HG03571 (cell line): Measurements from ENCODE around the gene COA8.

Experiments used
- ATAC-seq: cut with Tn5 transposase; IDR thresholded peaks from one replicate; pipeline ENCODE4 v1.9.1; 2021; ENCODE audit not compliant: unreplicated experiment

Gene COA8

DNA sequence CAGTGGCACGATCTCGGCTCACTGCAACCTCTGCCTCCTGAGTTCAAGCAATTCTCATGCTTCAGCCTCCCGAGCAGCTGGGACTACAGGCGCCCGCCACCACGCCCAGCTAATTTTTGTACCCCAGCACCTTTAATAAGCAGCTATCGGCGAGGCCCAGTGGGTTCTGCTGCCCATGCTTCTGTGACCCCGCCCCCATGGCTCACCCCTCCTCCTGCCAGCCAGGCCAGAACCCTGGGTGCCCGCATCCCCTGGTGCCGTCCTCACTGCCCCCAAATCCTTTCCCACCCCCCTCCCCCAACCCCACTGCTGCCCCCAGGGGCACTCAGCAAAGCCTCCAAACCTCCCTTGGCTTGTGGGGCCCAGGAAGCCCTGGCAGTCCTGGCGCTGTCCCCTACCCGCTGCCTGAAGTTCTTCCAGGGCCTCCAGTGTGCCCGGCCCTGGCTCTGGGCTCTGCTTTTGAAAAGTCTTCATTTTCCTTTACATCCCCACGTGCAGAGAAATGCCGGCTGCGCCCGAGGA, 14.8 kb upstream of the COA8 start:
- no peak for ATAC-seq

DNA sequence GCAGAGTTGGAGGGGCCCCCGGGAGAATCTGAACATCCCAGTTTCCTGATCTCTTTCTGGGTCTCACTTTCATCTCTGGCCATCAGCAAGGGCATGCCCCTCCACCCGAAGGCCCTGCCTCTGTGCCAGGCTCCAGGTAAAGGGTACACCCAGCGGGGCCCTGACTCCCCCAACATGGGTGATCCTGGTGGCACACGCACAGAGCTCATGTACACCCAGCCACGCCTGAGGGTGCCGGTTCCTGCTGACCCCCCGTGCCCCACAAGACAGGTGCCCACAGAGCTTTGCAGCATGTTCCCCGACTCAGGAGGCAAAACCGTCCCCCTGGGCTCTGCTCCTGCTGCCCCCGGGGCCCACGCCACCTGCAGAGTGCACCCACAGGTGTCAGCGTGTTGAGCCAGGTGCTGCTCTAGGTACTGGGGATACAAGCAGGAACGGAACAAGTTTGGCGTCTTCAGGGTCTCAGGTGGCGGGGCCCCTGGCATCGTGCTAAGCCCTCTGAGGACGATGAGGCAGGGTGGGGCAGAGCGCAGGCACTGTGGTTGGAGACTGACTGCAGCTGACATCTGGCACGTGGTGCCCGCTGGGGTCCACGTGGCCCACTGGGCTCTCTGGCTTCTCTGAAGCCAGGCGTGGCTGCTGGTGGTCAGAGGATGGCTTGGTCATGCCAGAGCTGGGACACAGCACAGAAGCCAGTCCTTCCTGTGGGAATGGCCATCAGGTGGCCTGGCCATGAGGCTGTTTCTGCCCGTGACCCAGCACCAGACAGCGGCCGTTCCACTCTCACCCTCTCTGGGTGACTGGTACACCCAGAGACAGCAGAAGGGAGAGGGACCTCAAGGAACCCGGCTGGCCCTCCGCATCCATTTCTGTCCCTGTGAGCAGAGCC, 14.1 kb upstream of the COA8 start:
- no peak for ATAC-seq

- ATAC-seq: no peak
Observed at GRCh38 chr14:103549361-103550311, 13.1 kb upstream of the COA8 start.

DNA sequence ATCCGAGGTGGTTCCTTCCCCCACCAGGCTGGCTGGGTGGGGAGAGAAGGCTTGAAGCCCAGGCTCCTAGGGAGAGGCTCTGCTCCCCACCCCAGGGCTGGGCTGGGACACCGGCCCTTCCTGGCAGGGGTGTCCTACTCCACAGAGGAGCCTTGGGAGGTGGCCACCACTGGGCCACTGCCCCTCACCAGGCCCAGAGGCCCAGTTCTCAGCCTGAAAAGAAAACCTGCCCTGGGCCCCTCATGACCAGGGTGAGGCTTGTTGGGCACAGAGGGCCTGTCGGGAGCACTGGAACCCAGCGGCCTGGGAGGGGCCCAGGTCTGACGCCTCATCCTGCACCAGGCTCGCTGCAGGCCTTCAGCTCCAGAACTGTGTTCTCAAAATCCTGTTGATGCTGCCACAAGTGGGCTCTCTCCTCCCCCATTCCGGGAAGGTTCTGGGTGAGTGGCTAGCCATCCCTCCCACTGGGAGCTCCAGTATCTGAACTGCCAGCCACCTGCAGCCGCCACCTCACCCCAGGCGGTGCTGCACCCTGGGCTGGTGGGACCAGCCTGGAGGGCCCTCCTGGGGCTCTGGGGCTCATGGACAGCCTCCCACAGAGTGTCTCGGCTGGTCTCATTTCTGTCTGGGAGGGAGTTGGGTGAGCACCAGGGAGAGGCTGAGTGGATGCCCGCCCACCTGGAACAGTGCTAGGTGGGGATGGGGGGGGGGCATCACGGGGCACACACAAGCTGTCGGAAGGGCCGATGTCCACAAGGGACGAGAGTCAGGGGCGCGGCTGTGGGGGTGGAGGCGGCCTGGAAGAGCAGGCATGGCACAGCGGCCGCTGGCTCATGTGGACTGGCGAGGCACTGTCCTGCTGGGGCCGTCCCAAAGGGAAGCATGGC, 12.1 kb upstream of the COA8 start:
- no peak for ATAC-seq

DNA sequence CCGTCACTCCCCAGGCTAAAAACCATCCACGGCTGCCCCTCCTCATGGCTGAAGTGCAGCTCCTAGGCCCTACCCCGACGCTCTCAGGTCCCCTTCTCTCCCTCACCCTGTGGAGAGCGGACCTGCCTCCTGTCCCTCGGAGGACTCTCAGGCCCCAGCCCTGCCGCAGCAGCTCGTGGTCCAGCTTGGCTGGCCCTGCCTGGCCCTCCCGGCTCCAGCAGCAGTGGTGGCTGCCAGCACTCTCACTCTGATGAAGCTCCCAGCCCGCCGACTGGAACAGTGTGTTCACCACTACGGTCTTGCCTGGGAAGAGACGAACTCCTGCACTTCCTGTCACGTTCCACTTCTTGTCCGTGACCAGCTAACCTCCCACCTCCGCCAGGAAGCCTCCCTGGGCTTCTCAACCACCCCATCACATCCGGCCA, 11.4 kb upstream of the COA8 start:
- no peak for ATAC-seq

DNA sequence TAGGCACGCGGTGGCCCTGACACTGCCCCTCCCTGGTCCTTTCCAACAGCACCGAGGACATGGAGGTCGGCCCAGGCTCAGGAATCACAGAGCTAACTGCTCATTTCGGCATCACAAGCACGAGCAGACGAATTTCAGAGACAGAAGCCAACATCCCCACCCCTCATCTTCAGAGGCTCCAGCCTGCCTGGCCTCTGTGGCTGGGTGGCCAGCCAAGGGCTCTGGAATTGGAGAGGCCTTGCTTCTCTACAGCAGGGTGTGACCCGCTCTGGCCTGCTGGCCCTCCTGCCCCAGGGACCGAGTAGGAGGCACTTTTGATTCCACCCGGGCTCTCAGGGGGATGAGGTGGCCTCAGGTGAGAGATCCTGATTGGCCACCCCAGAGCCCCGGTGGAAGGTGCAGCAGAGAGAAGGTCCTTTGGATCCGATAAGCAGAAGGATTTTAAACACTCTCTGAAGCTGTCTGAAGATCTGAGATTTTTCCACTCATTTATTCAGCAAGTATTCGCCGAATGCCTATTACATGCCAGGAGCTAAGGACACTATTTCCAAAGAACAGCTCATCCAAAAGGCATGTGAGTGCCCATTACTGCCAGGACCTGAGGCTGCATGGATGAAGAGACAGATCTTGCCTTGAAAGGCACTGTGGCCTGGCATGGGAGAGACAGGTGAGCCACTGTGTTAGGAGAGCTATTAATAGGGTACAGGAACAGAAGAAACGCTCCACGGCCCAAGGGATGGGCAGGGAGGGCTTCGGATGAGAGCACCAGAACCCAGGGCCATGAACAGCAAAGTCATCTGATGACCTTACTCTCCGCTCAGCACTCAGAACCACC, 10.5 kb upstream of the COA8 start:
- no peak for ATAC-seq

DNA sequence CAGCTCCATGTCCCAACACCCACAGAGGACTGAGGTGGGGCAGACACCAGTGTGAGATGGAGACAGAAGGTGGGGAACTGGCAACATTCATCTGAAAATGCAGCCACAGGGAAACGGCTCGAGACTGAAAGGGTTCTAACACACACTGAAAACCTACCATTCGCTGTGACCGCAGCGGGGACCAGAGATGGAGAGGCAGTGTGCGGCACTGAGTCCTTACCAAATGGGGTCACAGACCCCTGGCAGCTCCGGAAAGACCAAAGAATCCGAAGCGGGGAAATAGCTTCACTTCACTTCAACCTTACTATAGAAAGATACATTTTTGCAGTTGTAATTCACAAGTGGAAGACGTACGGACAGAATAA, 9.9 kb upstream of the COA8 start:
- no peak for ATAC-seq

DNA sequence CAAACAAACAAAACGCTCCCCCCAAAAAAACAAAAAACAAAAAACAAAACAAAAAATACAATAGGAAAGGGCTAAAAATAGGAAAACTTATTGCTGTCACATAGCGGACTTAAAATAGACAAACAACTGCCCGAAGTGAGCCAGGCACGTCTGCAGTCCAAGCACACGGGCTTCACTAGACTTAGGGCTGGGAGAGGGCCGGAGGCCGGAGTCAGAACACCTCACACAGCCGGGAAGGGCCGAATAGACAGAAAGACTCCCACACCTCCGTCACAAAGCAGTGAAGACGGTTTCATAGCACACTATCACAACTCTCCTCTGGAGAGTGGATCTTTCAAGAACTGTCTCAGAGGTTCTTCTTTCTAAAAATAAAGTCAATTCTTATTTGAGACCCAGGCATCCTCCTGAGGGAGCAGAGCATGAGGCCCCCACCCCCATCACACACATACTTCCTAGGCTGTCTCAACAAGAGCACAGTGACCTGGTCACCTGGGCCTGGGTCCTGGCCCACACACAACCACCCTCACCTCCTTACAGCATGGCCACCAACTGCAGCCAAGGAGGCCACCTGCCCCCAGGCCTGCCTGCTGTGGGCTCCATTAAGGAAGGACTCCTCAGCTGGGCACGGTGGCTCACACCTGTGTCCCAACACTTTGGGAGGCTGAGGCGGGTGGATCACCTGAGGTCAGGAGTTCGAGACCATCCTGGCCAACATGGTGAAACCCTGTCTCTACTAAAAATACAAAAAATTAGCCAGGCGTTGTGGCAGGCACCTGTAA, 7.0 kb upstream of the COA8 start:
- ATAC-seq: no peak

DNA sequence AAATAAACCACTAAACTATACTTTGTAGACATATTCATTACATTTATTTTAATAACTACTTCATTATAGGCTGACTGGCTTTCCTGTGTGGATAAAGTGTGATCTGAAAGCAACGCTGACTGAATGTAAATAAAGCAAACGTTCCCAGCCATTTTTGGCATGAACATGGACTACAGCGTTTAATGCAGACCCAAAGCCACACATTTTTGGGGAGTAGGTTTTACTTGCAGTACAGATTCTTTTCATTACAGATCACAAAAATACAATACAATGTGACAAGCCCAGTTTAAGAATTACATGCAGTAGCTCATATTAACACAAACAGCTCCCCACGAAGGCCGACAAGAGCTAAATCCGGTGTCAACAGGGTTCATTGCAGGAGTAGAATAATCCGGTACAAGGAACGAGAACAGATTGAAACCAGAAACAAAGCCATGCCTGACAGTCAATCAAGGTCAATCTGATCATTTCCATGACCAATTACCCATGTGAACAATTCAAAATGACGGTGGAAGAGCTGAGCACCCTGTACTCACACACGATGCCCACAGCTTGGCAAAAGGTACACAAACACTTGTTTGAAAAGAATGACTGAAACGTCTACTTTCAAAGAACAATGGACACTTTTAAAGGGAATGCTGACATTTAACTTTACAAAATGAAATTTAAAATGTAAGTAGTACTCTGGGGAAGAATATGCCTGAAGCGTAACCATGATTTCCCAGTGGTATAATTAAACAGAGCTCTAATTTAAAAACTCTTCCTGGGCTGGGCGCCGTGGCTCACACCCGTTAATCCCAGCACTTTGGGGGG, 5.6 kb upstream of the COA8 start:
- no peak for ATAC-seq

GRCh38 chr14:103558071-103558882, 4.5 kb upstream of the COA8 start:
- no peak for ATAC-seq

DNA sequence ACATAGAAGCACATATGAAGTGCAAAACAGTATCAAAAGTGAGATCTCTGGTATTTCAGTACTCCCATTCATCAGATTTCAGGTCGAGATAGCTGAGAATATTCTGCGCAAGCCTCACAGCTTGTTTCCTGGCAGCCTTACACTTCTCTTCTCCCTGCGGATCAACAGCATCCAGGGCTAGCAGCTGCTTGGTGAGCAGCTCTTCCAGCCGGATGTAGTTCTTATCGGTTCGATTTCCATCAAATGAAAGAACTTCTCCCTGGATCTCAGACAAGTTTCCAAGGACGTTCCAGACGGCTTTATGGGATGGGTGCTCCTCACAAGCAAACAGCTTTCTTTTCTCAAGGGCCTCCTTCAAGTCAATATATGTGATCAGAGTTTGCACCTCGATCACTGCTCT, 3.0 kb upstream of the COA8 start:
- no peak for ATAC-seq

DNA sequence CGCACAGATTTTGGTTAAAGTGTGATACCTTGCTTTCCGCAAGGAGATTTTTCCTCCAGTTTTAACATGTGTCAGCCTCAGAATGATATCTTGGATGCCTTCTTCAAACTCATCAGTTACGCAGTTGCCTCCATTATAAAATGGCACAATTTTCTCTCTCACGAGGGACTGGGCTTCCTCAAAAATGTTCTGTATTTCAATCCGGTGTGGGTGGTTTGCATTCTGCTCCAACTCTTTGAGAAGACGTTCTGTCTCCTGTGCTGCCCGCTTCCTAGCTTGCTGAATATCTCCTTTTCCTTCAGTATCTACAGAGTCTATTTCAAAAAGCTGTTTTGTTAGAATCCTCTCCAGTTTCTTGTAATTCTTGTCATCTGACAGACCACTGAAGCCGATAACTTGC, 2.1 kb upstream of the COA8 start:
- ATAC-seq: no peak

- peak; percentile 25 for ATAC-seq
Observed at GRCh38 chr14:103561381-103562178, 1.2 kb upstream of the COA8 start.

- peak; percentile 42 for ATAC-seq
Observed at GRCh38 chr14:103562179-103562428, 656 bp upstream of the COA8 start.

- ATAC-seq: no peak
Observed at GRCh38 chr14:103563226-103563620, 463 bp downstream of the COA8 start.

DNA sequence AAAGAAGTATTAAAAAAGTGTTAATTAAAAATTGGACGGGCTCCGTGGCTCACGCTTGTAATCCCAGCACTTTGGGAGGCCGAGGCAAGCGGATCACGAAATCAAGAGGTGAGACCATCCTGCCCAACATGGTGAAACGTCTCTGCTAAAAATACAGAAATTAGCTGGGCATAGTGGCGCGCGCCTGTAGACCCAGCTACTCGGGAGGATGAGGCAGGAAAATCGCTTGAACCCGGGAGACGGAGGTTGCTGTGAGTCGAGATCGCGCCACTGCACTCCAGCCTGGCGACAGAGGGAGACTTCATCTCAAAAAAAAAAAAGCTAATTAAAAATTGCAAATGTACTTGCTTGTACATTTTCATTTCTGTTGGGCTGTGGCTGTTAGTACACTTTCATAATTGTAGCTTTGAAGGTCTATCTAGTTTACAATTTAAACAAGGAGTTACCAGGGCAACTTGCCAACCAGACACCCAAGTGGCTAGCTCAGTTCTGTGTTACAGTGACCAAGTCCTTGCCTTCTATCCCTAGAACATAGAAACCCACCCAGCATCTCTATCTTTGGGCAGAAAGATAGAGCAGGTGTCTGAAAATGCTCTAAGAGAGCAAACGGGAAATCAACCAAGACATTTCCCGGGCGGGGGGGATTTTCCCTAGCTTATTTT, 1.2 kb downstream of the COA8 start:
- ATAC-seq: no peak
